Thoracic aorta (tissue), 2 donors: ENCODE measurements around the gene NCKAP5. TPM values are rescaled to one million over a fixed set of nuclear protein-coding genes. Genes with fewer than 3 reads are reported as not detected.

ENCODE experiments used
- ATAC-seq: fragments of 150-250 bp; one replicate; pipeline ENCODE4 v1.8.0; 2017; ENCODE audit warnings: low read depth; ENCODE audit not compliant: insufficient number of reproducible peaks, low FRiP score
- DNase-seq: peaks from one replicate; pipeline ENCODE4 v3.0.0-alpha.2; 2020; ENCODE audit warnings: low spot score
- H3K27ac ChIP-seq, 2 donors: fragments of 200-600 bp; sonication (generic); 1 replicate in 1 of 2; 2 replicates in 1 of 2; pipeline ENCODE4 v1.5.1; 2016; ENCODE audit warnings: mild to moderate bottlenecking in 2 of 2, moderate library complexity in 2 of 2
- H3K27me3 ChIP-seq: fragments of 200-600 bp; sonication (generic); replicated peaks from 2 replicates; pipeline ENCODE4 v1.6.0; 2016; ENCODE audit warnings: mild to moderate bottlenecking; ENCODE audit not compliant: insufficient read depth
- H3K36me3 ChIP-seq: fragments of 200-600 bp; sonication (generic); one replicate; pipeline ENCODE4 v1.5.1; 2016
- H3K4me1 ChIP-seq, 2 donors: fragments of 200-600 bp; sonication (generic); 1 replicate in 1 of 2; 2 replicates in 1 of 2; pipeline versions ENCODE4 v1.5.1 to v1.6.0; 2016; ENCODE audit warnings: low read depth in 2 of 2, mild to moderate bottlenecking in 1 of 2; ENCODE audit not compliant: control insufficient read depth in 1 of 2
- H3K4me3 ChIP-seq: fragments of 200-600 bp; sonication (generic); 2 replicates; pipeline ENCODE4 v1.5.1; 2016; ENCODE audit warnings: mild to moderate bottlenecking
- H3K9me3 ChIP-seq: fragments of 200-600 bp; sonication (generic); 2 replicates; pipeline ENCODE4 v1.5.1; 2016
- total RNA-seq, 2 donors: library from RNA; depleted of rRNA; stranded (reverse); fragments of >200 nt; gene quantifications; one replicate each; pipeline versions ENCODE4 v1.1.0 to v1.2.3, GENCODE V29; 2016
- TF ChIP-seq, protein P1 (sequence below): fragments of 200-600 bp; sonication (generic); IDR thresholded peaks from one replicate; pipeline ENCODE4 v1.5.1; 2019; ENCODE audit warnings: antibody characterized with exemption

NCKAP5 gene
- total RNA-seq, 2 donors from 2014 or later: 1.2 to 1.9 TPM

DNA sequence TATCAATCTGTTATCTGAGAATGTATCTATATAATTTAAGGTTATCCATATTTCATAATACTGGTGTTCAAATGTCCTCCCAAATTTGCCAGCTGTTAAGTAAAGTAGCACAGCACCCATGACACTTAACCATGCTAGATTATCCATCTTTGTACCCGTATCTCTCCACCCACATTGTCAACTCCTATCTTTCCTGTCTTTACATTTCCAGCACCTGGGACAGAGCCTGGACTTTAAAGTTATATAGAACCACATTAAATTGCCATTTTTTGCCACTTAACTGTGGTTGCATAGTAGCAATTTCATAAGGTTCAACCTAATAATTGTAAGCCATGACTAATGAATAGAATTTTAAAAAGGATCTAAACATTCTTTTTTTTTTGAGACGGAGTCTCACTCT, 226.7 kb downstream of the NCKAP5 start:
- ATAC-seq (no peak), DNase-seq (no peak)
- TF ChIP-seq, protein P1, sequence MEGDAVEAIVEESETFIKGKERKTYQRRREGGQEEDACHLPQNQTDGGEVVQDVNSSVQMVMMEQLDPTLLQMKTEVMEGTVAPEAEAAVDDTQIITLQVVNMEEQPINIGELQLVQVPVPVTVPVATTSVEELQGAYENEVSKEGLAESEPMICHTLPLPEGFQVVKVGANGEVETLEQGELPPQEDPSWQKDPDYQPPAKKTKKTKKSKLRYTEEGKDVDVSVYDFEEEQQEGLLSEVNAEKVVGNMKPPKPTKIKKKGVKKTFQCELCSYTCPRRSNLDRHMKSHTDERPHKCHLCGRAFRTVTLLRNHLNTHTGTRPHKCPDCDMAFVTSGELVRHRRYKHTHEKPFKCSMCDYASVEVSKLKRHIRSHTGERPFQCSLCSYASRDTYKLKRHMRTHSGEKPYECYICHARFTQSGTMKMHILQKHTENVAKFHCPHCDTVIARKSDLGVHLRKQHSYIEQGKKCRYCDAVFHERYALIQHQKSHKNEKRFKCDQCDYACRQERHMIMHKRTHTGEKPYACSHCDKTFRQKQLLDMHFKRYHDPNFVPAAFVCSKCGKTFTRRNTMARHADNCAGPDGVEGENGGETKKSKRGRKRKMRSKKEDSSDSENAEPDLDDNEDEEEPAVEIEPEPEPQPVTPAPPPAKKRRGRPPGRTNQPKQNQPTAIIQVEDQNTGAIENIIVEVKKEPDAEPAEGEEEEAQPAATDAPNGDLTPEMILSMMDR: no peak
- H3K4me1 ChIP-seq: no peaks in the 10 kb centered on the region
- no peak overlapping the region for H3K4me3 ChIP-seq
- no peaks in the 10 kb centered on the region for H3K36me3 ChIP-seq
- no peaks in the 10 kb centered on the region for H3K27me3 ChIP-seq
- no peaks in the 10 kb centered on the region for H3K9me3 ChIP-seq
- H3K27ac ChIP-seq: no peak overlapping the region

DNA sequence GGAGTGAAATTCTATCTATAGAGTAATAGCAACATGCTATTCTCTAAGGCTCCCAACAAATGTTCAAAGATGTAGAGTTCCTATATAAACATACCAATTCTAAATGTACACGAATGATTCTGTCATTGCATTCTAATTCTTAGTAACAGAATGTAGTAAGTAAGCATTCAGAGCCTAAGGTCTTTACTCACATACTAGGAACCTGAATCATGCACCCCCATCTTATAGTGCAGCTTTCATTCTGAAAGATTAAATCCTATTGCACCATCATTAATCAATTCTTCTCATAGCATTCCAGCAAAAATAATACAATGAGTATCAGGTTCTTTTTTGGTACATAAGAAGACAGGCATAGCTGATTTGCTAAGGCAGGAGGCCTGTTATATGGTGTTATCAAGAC, 230.0 kb downstream of the NCKAP5 start:
- ATAC-seq: no peak

DNA sequence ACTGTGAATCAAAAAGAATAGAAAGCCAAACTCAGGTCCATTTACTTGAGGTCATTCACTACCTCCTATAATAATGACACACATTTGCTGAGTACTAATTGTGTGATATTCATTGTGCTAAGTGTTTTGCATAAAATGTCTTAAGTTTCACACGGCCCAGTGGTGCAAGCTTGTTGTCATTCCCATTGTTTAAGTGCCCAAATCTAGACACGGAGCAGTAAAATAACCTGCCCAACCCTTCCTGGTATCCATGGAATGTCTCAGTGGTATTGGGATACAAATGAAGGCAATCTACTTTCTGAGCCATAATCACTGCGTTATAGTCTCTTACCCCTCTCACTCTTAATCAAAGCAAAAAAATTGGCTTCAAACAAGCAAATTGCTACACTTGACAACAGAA, 233.3 kb downstream of the NCKAP5 start:
- Histone ChIP-seq H3K9me3 (no peaks in the 10 kb centered on the region), H3K27ac (no peak overlapping the region), H3K4me1 (no peaks in the 10 kb centered on the region), H3K4me3 (no peak overlapping the region), H3K27me3 (no peaks in the 10 kb centered on the region), H3K36me3 (no peaks in the 10 kb centered on the region)
- no peak for DNase-seq
- ATAC-seq: no peak
- TF ChIP-seq, protein P1: no peak

More for the DNA sequence above, 230.0 kb downstream of the NCKAP5 start:
- DNase-seq: no peak
- Histone ChIP-seq H3K36me3 (no peaks in the 10 kb centered on the region), H3K27ac (no peak overlapping the region), H3K27me3 (no peaks in the 10 kb centered on the region), H3K9me3 (no peaks in the 10 kb centered on the region), H3K4me3 (no peak overlapping the region), H3K4me1 (no peaks in the 10 kb centered on the region)
- TF ChIP-seq, protein P1: no peak

DNA sequence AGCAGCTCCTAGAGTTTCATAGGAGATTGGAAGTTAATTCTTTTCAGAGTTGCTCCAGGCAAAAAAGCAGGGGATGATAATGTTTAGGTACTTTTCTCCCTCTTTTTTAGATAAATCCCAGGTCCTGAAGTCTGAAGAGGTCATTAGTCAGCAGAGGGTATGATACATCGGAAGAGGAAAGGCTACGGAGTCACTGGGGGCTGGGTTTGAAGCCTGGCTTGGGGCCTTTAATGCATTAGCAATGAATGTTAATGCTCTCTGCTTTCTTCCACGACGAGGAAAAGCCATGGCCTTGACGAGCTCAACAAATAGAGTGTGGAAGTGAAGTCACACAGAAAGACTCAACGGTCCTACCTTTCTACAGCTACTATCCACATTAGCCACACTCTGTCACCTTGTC, 235.1 kb downstream of the NCKAP5 start:
- no peak overlapping the region for H3K27ac ChIP-seq
- H3K4me3 ChIP-seq: no peak overlapping the region
- no peaks in the 10 kb centered on the region for H3K9me3 ChIP-seq
- H3K36me3 ChIP-seq: no peaks in the 10 kb centered on the region
- DNase-seq (no peak), ATAC-seq (no peak)
- H3K4me1 ChIP-seq: no peaks in the 10 kb centered on the region
- TF ChIP-seq, protein P1: no peak
- H3K27me3 ChIP-seq: no peaks in the 10 kb centered on the region

DNA sequence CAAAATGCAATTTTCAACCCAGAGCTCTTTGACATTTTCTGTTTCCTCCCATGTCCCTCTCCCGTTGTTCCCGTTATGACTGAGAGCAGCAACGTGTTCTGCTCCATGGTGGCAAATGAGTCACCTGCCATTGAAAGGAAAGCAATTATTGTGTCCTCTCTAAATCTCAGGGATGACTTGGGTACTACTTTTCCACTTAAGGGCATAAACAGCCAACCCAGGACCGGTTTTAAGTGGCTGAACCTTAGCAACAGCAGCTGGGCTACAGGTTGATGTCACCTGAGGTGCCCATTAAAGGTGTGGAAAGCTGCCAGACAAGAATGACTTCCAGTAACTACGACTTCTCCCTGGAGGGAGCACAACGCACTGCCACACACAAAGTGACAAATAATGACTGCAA, 236.8 kb downstream of the NCKAP5 start:
- no peak for ATAC-seq

More for the DNA sequence above, 236.8 kb downstream of the NCKAP5 start:
- TF ChIP-seq, protein P1: no peak
- Histone ChIP-seq H3K4me3 (no peak overlapping the region), H3K27me3 (no peaks in the 10 kb centered on the region), H3K36me3 (no peaks in the 10 kb centered on the region), H3K27ac (no peak overlapping the region), H3K4me1 (no peaks in the 10 kb centered on the region), H3K9me3 (no peaks in the 10 kb centered on the region)
- no peak for DNase-seq
